Mammary epithelial cell (primary cell): Measurements from ENCODE around the gene FMNL2.

ENCODE experiments used
- CTCF ChIP-seq, 2 donors: IDR thresholded peaks in 1 of 2; conservative IDR thresholded peaks in 1 of 2; 2 replicates each; pipeline ENCODE4 v1.5.1; 2011 to 2012; ENCODE audit warnings: inconsistent platforms in 2 of 2, low read length in 2 of 2, mild to moderate bottlenecking in 2 of 2, control low read depth in 1 of 2, low read depth in 1 of 2; ENCODE audit not compliant: insufficient read depth in 1 of 2; ENCODE audit errors: extremely low read depth in 1 of 2
- EZH2 ChIP-seq: IDR thresholded peaks from 2 replicates; pipeline ENCODE4 v1.6.1; 2012; ENCODE audit warnings: low read length, inconsistent platforms, borderline replicate concordance

GRCh38 chr2:152468899-152469692, 134.1 kb downstream of the FMNL2 start:
- TF ChIP-seq CTCF (conservative IDR thresholded peaks at IDR 0.05 in 1 of 2, IDR thresholded peaks at IDR 0.05 in 1 of 2; ENCODE audit: extremely low read depth in 1 of 2, insufficient read depth in 1 of 2, low read depth in 1 of 2, low read length in 2 of 2) (no peak), EZH2 (no peak)
